Smooth muscle cell (in vitro differentiated cells): ENCODE measurements around the gene INPP5F. TPM values are rescaled to one million over a fixed set of nuclear protein-coding genes. Genes with fewer than 3 reads are reported as not detected.

Source experiments
- DNase-seq: peaks from one replicate; lab custom pipeline; 2025; ENCODE audit not compliant: unreplicated experiment; lab: John Stamatoyannopoulos, UW
- H2AFZ ChIP-seq: fragments of 200-600 bp; sonication (generic); 2 replicates; pipeline ENCODE4 v1.6.0; 2016; ENCODE audit warnings: antibody characterized with exemption, low read depth, mild to moderate bottlenecking
- H3F3A ChIP-seq: fragments of 200-600 bp; sonication (generic); 2 replicates; pipeline ENCODE4 v1.6.0; 2017; ENCODE audit warnings: antibody characterized with exemption, low read depth
- H3K27ac ChIP-seq: fragments of 200-600 bp; sonication (generic); 2 replicates; pipeline ENCODE4 v1.5.1; 2016; ENCODE audit warnings: low read depth, mild to moderate bottlenecking
- H3K27me3 ChIP-seq: fragments of 200-600 bp; sonication (generic); 2 replicates; pipeline ENCODE4 v1.6.1; 2016; ENCODE audit warnings: low read depth, mild to moderate bottlenecking
- H3K36me3 ChIP-seq: fragments of 200-600 bp; sonication (generic); 2 replicates; pipeline ENCODE4 v1.5.1; 2016; ENCODE audit warnings: low read depth
- H3K4me1 ChIP-seq: fragments of 200-600 bp; sonication (generic); 2 replicates; pipeline ENCODE4 v1.5.1; 2016; ENCODE audit warnings: low read depth
- H3K4me2 ChIP-seq: fragments of 200-600 bp; sonication (generic); 2 replicates; pipeline ENCODE4 v1.6.0; 2016; ENCODE audit warnings: mild to moderate bottlenecking
- H3K4me3 ChIP-seq: fragments of 200-600 bp; sonication (generic); 2 replicates; pipeline ENCODE4 v1.5.1; 2016; ENCODE audit warnings: mild to moderate bottlenecking
- H3K79me2 ChIP-seq: fragments of 200-600 bp; sonication (generic); 2 replicates; pipeline ENCODE4 v1.6.0; 2016; ENCODE audit warnings: low read depth, mild to moderate bottlenecking
- H3K9ac ChIP-seq: fragments of 200-600 bp; sonication (generic); 2 replicates; pipeline ENCODE4 v1.6.0; 2016; ENCODE audit warnings: low read depth
- H3K9me3 ChIP-seq: fragments of 200-600 bp; sonication (generic); replicated peaks from 2 replicates; pipeline ENCODE4 v1.5.1; 2016; ENCODE audit warnings: low read depth
- H4K20me1 ChIP-seq: fragments of 200-600 bp; sonication (generic); 2 replicates; pipeline ENCODE4 v1.6.0; 2016; ENCODE audit warnings: low read depth
- CTCF ChIP-seq: fragments of 200-600 bp; sonication (generic); IDR thresholded peaks from 2 replicates; pipeline ENCODE4 v1.5.1; 2017; ENCODE audit warnings: borderline replicate concordance, mild to moderate bottlenecking, antibody characterized with exemption; ENCODE audit not compliant: insufficient read depth, poor library complexity, severe bottlenecking
- WGBS: methylation state at CpG from one replicate; pipeline ENCODE4 v1.1.7; 2016; ENCODE audit warnings: low lambda C conversion rate; 5-methylcytosine and 5-hydroxymethylcytosine counted together
- polyA plus RNA-seq: library from polyadenylated mRNA; unstranded; fragments of >200 nt; fragmentation: Nextera tagmentation; extraction: Ambion mirVana; gene quantifications from 2 replicates; pipeline ENCODE4 v1.2.1, GENCODE V29; 2016
- small RNA-seq: library from RNA; depleted of rRNA; stranded (forward); fragments of <200 nt; gene quantifications from one replicate; pipeline ENCODE3, GENCODE V24; 2014
- total RNA-seq: library from RNA; depleted of rRNA; stranded (reverse); fragments of >200 nt; gene quantifications from 2 replicates; pipeline ENCODE4 v1.2.3, GENCODE V29; 2014

INPP5F gene
- total and polyA plus RNA-seq, 2 experiments from 2014 or later = 15.9 to 106 TPM

DNA sequence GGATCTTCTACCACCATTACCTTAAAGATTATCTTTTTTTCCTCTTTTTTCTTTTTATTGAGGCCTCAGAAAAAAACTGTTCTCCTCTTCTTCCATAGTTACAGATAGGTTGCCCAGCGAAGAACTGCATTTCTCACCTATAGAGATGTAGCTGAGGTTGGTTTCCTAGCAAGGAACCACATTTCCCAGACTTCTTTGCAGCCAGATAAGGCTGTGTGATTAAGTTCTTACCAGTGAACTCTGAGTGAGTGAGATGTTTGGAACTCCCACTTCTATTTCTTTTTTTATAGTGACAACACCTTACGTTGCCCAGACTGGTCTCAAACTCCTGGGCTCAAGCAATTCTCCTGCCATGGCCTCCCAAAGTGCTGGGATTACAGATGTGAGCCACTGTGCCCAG, 152.7 kb downstream of the INPP5F start:
- Histone ChIP-seq H3K4me3 (no peak overlapping the region), H3K9me3 (no peaks in the 10 kb centered on the region), H3K36me3 (no peaks in the 10 kb centered on the region), H3F3A (peaks cover 5% of the 10 kb centered on the region), H3K4me1 (peaks cover 1% of the 10 kb centered on the region), H2AFZ (no peak overlapping the region), H3K4me2 (no peak overlapping the region), H3K27ac (no peak overlapping the region), H3K9ac (no peak overlapping the region), H3K27me3 (no peaks in the 10 kb centered on the region), H4K20me1 (no peaks in the 10 kb centered on the region), H3K79me2 (no peaks in the 10 kb centered on the region)
- 79% methylated on average over 2 of the region's 2 CpGs for WGBS
- no peak for TF ChIP-seq CTCF
- no peak for DNase-seq

Small RNAs within 50 kb of the gene (small RNA-seq; reads per million reads assigned to genes)
- gene RN7SL846P = not detected

Other genes starting within 250 kb of the INPP5F start
- gene RGS10, start 183.3 kb upstream of the INPP5F start, total RNA-seq = 72.5 and 81.1 TPM in 2 replicates
- gene RGS10, start 183.3 kb upstream of the INPP5F start, polyA plus RNA-seq = 31.6 and 40.2 TPM in 2 replicates
- 117 and 118 TPM in 2 replicates for gene TIAL1, start 129.1 kb upstream of the INPP5F start, total RNA-seq
- gene TIAL1, start 129.1 kb upstream of the INPP5F start, polyA plus RNA-seq = 40.0 and 53.6 TPM in 2 replicates
- 24.4 and 25.5 TPM in 2 replicates for gene BAG3, start 74.7 kb upstream of the INPP5F start, total RNA-seq
- 70.1 and 73.7 TPM in 2 replicates for gene BAG3, start 74.7 kb upstream of the INPP5F start, polyA plus RNA-seq
- 46.2 and 57.4 TPM in 2 replicates for gene MCMBP, start 146.8 kb downstream of the INPP5F start, total RNA-seq
- 33.2 and 42.5 TPM in 2 replicates for gene MCMBP, start 146.8 kb downstream of the INPP5F start, polyA plus RNA-seq
- gene SEC23IP, start 166.7 kb downstream of the INPP5F start, total RNA-seq = 33.0 and 35.9 TPM in 2 replicates
- 39.2 and 49.4 TPM in 2 replicates for gene SEC23IP, start 166.7 kb downstream of the INPP5F start, polyA plus RNA-seq